ENCODE results near the gene CLK2. TPM values are rescaled to one million over a fixed set of nuclear protein-coding genes. Genes with fewer than 3 reads are reported as not detected.
"Not testable (repeated sequence)": the region's sequence is repeated elsewhere in the genome, so short reads cannot be mapped to it uniquely, and the experiment has no call there.

Gene CLK2
- total and polyA plus RNA-seq, 7 donors, result 7.2 to 45.9 (median 23.2) TPM

DNA sequence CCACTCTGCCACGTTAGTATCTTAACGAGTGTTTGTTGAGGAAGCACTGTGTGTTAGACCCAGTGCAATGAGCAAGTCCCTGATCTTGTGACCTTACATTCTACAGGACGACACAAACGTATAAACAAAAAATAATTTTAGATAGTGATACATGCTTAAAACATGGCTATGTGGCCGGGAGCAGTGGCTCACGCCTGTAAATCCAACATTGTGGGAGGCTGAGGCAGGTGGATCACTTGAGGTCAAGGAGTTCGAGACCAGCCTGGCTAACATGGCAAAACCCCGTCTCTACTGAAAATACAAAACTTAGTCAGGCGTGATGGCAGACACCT, 45.2 kb downstream of the CLK2 start:
- intact Hi-C loops (cut with DNase I), result loop anchor here (5.0 kb wide), 1 partner anchor 56 kb away; the partner anchor contains the start of genes KRTCAP2 and TRIM46
- Histone ChIP-seq H3K9me3 (no peaks in the 10 kb centered on the region), H3K27me3 (no peaks in the 10 kb centered on the region), H3K36me3 (no peaks in the 10 kb centered on the region), H3K27ac (peak overlapping the region; percentile 85 to 93 (median 90)), H3K4me3 (peak overlapping the region; percentile 6 to 63 (median 56)), H3K4me1 (peaks cover 0 to 52% (median 43%) of the 10 kb centered on the region in 4 donors)
- TF ChIP-seq POLR2A (IDR thresholded peaks at IDR 0.05), result no peak
- no peak for TF ChIP-seq EP300 (IDR thresholded peaks at IDR 0.05)
- TF ChIP-seq, protein P1, sequence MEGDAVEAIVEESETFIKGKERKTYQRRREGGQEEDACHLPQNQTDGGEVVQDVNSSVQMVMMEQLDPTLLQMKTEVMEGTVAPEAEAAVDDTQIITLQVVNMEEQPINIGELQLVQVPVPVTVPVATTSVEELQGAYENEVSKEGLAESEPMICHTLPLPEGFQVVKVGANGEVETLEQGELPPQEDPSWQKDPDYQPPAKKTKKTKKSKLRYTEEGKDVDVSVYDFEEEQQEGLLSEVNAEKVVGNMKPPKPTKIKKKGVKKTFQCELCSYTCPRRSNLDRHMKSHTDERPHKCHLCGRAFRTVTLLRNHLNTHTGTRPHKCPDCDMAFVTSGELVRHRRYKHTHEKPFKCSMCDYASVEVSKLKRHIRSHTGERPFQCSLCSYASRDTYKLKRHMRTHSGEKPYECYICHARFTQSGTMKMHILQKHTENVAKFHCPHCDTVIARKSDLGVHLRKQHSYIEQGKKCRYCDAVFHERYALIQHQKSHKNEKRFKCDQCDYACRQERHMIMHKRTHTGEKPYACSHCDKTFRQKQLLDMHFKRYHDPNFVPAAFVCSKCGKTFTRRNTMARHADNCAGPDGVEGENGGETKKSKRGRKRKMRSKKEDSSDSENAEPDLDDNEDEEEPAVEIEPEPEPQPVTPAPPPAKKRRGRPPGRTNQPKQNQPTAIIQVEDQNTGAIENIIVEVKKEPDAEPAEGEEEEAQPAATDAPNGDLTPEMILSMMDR (IDR thresholded peaks at IDR 0.05), result no peak
- TF ChIP-seq POLR2AphosphoS5 (IDR thresholded peaks at IDR 0.05), result no peak
- no peak for DNase-seq
- WGBS, 2 donors, result 52 to 67% methylated on average over 9 of the region's 9 CpGs

DNA sequence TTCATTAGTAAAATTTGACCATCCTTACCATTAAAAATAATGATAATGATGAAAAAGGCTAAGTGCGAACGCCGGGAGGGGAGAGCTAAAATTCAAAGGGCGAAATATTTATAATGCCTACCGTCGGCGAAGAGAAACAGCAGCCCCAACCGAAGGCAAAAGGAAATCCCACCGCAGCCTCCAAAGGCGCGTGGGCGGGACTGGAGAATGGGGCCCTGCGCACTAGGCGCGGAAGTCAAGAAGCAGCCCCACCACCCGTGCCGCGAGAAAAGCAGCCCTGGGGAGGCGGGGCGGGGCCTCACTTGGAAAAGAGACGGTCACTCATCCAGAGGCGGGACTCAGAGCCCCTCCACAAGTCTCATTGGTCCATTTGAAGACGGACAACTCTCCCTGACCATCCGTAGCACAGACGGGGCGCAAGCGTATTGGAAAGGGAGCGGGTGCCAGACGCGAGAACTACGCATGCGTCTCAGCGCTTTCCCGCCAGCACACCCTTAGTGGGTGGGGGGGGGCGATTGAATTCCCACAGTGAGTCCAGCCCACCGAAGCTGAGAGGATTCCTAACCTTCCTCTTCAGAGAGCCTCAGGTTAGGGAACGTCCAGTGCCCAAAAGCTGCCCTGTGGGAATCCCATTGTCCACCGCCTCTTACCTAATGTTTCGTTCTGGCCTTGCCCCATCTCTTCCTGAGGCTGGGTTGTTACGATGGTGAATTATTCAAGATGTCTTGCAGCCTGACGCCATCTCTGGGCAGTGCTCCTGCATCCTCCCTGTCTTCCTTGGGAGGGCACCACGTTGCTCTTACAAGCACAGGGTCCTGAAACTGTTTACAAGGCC, 45.8 kb downstream of the CLK2 start:
- Histone ChIP-seq H3K27me3 (no peaks in the 10 kb centered on the region), H3K27ac (peak overlapping the region; percentile 85 to 93 (median 90)), H3K36me3 (no peaks in the 10 kb centered on the region), H3K9me3 (no peaks in the 10 kb centered on the region), H3K4me3 (peak overlapping the region; percentile 28 to 63 (median 56)), H3K4me1 (peaks cover 0 to 48% (median 40%) of the 10 kb centered on the region in 4 donors)
- peak; percentile 99 for DNase-seq
- intact Hi-C loops (cut with DNase I), result loop anchor here (2.0 to 5.0 kb wide), 2 partner anchors 19 to 55 kb away; partner anchors contain the start of genes KRTCAP2, MTX1 and TRIM46
- 1 to 2% methylated on average over 42 of the region's 42 CpGs for WGBS, 2 donors
- TF ChIP-seq POLR2A (IDR thresholded peaks at IDR 0.05) (peak; percentile 42 to 46), EP300 (IDR thresholded peaks at IDR 0.05) (no peak), POLR2AphosphoS5 (IDR thresholded peaks at IDR 0.05) (peak; percentile 69 to 87 (median 80))
- TF ChIP-seq, protein P1 (IDR thresholded peaks at IDR 0.05), result no peak

DNA sequence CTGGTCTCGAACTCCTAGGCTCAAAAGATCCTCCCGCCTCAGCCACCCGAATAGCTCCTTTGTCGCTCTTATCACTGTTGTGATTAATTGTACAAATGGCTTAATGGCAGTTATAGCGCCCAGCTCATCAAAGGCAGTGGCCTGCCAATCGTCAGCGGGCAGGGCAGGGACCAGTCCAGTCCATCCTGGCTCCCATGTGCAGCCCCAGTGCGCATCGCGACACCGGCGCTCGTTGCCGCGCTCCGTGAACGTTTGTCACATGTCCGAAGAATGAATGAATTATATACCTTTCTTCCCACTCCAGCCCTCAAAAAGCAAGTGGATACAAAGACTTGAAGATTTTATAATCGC, 46.4 kb downstream of the CLK2 start:
- Histone ChIP-seq H3K27me3 (no peaks in the 10 kb centered on the region), H3K9me3 (no peaks in the 10 kb centered on the region), H3K4me1 (peaks cover 0 to 42% (median 34%) of the 10 kb centered on the region in 4 donors), H3K27ac (peak overlapping the region; percentile 85 to 93 (median 90)), H3K4me3 (peak overlapping the region; percentile 28 to 63 (median 56)), H3K36me3 (no peaks in the 10 kb centered on the region)
- DNase-seq, result no peak
- whole genome bisulfite sequencing, 2 donors, result 0% methylated on average over 19 of the region's 19 CpGs
- intact Hi-C loops (cut with DNase I), result loop anchor here (2.0 to 5.0 kb wide), 2 partner anchors 18 to 55 kb away; partner anchors contain the start of genes KRTCAP2, MTX1 and TRIM46
- TF ChIP-seq POLR2AphosphoS5 (IDR thresholded peaks at IDR 0.05), result no peak
- TF ChIP-seq EP300 (IDR thresholded peaks at IDR 0.05), result no peak
- TF ChIP-seq, protein P1 (IDR thresholded peaks at IDR 0.05), result peak in 1 of 4 experiments; percentile 28

DNA sequence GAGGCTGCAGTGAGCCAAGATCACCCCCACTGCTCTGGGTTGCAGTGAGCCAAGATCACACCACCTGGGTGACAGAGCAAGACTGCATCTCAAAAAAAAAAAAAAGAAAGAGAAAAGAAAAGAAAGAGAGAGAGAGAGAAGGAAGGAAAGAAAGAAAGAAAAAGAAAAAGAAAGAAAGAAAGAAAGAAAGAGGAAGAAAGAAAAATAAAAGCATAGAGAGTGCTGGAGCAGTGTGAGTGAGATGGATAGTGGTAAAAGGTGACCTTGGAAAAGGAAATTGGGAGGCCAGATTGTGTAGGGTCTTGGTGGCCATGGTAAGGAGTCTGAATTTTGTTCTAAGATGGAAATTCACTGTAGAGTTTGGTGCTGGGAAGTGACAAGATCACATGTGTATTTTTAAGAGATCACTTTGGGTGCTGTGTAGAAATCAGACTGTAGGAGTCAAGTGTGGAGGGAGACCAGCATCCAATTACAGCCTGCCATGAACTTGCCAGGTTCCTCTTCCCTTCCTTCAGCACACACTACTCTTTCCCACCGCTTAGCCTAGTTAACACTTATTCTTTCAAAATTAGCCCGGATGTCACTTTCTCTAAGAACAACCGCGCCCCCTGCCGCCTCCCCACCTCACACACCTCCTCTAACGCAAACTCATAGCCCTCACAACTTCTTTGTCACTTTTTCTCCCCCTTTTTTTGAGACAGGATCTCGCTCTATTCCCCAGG, 47.0 kb downstream of the CLK2 start:
- peak; percentile 90 for DNase-seq
- Histone ChIP-seq H3K4me1 (peaks cover 0 to 37% (median 30%) of the 10 kb centered on the region in 4 donors), H3K4me3 (peak overlapping the region; percentile 28 to 63 (median 56)), H3K36me3 (no peaks in the 10 kb centered on the region), H3K27me3 (no peaks in the 10 kb centered on the region), H3K9me3 (no peaks in the 10 kb centered on the region), H3K27ac (peak overlapping the region; percentile 85 to 93 (median 90))
- TF ChIP-seq POLR2A (IDR thresholded peaks at IDR 0.05), result no peak
- TF ChIP-seq, protein P1 (IDR thresholded peaks at IDR 0.05), result peak; percentile 42 to 62 (median 52)
- WGBS, 2 donors, result 0 to 1% methylated on average over 7 of the region's 7 CpGs
- intact Hi-C loops (cut with DNase I), result loop anchor here (2.0 to 5.0 kb wide), 2 partner anchors 18 to 54 kb away; partner anchors contain the start of genes KRTCAP2, MTX1 and TRIM46

DNA sequence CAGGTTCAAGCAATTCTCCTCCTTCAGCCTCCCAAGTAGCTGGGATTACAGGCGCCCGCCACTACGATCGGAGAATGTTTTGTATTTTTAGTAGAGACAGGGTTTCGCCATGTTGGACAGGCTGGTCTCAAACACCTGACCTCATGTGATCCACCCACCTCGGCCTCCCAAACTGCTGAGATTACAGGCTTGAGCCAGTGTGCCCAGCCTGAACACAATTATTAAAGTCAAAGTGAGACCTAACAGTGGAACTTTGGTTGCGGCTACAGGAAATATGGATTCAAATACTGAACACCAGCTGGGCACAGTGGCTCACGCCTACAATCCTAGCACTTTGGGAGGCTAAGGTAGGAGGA, 47.9 kb downstream of the CLK2 start:
- H3K36me3 ChIP-seq, H3K4me3 ChIP-seq, H3K27me3 ChIP-seq, DNase-seq, H3K9me3 ChIP-seq: not testable (repeated sequence)
- intact Hi-C loops (cut with DNase I), result loop anchor here (5.0 kb wide), 1 partner anchor 53 kb away; the partner anchor contains the start of genes KRTCAP2 and TRIM46
- WGBS, 2 donors, result 96 to 97% methylated on average over 8 of the region's 8 CpGs
- Histone ChIP-seq H3K27ac (peak overlapping the region in 3 of 4 donors; percentile 85 to 91 (median 90)), H3K4me1 (peaks cover 0 to 37% (median 29%) of the 10 kb centered on the region in 4 donors)
